K562 (cell line): Measurements from ENCODE around the gene TRAP1. TPM values are rescaled to one million over a fixed set of nuclear protein-coding genes. Genes with fewer than 3 reads are reported as not detected.

Experiments used
- ATAC-seq: fragments of 200-7000 bp; cut with Tn5 transposase; 3 replicates; pipeline ENCODE4 v1.9.1; 2020; ENCODE audit warnings: moderate library complexity
- BruUV-seq: library from RNA; stranded (reverse); fragments of 400-500 nt; replicated peaks from 2 replicates; lab custom pipeline; 2021; lab: Mats Ljungman, UMichigan
- CTCF ChIA-PET: fragments of 300-600 bp; formaldehyde crosslinking; extraction: SDS; loops from one replicate; lab custom pipeline; 2021; ENCODE audit warnings: low intra/inter-chr PET ratio; lab: Yijun Ruan, JAX
- POLR2A ChIA-PET: fragments of 300-600, 350-650 bp; sonication (Branson Sonifier 250); formaldehyde crosslinking; extraction: SDS; loops from one replicate; lab custom pipeline; 2021; ENCODE audit warnings: antibody characterized with exemption, inconsistent platforms; lab: Yijun Ruan, JAX
- DNase-seq, 4 experiments: peaks; one replicate each; pipeline versions ENCODE4 v3.0.0 to v3.0.0-alpha.2; 2011 to 2018; ENCODE audit warnings: low spot score in 3 of 4, mixed read lengths in 3 of 4; ENCODE audit errors: extremely low read depth in 1 of 4
- FAIRE-seq: peaks from 2 replicates; lab custom pipeline; 2011; peaks lifted over from hg19 to GRCh38; lab: Jason Lieb, UNC
- H2AFZ ChIP-seq: 2 replicates; pipeline ENCODE4 v1.6.0; 2011; ENCODE audit warnings: low read depth, low read length, control low read depth, inconsistent platforms
- H3K27ac ChIP-seq: fragments of 200-600 bp; 3 replicates; pipeline ENCODE4 v1.8.0; 2011; ENCODE audit warnings: low read depth, mild to moderate bottlenecking, control low read depth, inconsistent platforms, low read length, moderate library complexity, mixed read lengths; ENCODE audit errors: extremely low read depth
- H3K27me3 ChIP-seq, 2 experiments: fragments of 300-600 bp in 1 of 2; 2 replicates in 1 of 2; 3 replicates in 1 of 2; pipeline versions ENCODE4 v1.6.0 to v1.8.0; 2011; ENCODE audit warnings: inconsistent platforms in 2 of 2, low read length in 2 of 2, mild to moderate bottlenecking in 1 of 2, mixed read lengths in 1 of 2, moderate library complexity in 1 of 2; ENCODE audit not compliant: control insufficient read depth in 2 of 2, insufficient read depth in 2 of 2
- H3K36me3 ChIP-seq: fragments of 300-600 bp; 3 replicates; pipeline ENCODE4 v1.8.0; 2011; ENCODE audit warnings: mild to moderate bottlenecking, low read length, inconsistent platforms; ENCODE audit not compliant: control insufficient read depth, insufficient read depth
- H3K4me1 ChIP-seq, 2 experiments: fragments of 200-600 bp in 1 of 2; replicated peaks in 1 of 2; 2 replicates in 1 of 2; 3 replicates in 1 of 2; pipeline versions ENCODE4 v1.5.1 to v1.8.0; 2011; ENCODE audit warnings: inconsistent platforms in 2 of 2, low read length in 2 of 2, mild to moderate bottlenecking in 1 of 2, mixed read lengths in 1 of 2, moderate library complexity in 1 of 2; ENCODE audit not compliant: control insufficient read depth in 2 of 2, insufficient read depth in 2 of 2
- H3K4me2 ChIP-seq: 2 replicates; pipeline ENCODE4 v1.6.1; 2011; ENCODE audit warnings: low read length, control low read depth, inconsistent platforms, mixed read lengths; ENCODE audit not compliant: insufficient read depth
- H3K4me3 ChIP-seq: fragments of 200-600 bp; sonication (generic), shearing (Covaris generic); 2 replicates; pipeline ENCODE4 v1.5.1; 2016; ENCODE audit warnings: control low read depth, inconsistent platforms
- H3K79me2 ChIP-seq: fragments of 200-600 bp; 3 replicates; pipeline ENCODE4 v1.8.0; 2011; ENCODE audit warnings: low read length, inconsistent platforms; ENCODE audit not compliant: control insufficient read depth, insufficient read depth
- H3K9ac ChIP-seq, 2 experiments: 2 replicates each; pipeline versions ENCODE4 v1.6.0 to v1.6.1; 2011; ENCODE audit warnings: low read depth in 2 of 2, low read length in 2 of 2, control low read depth in 1 of 2, inconsistent platforms in 1 of 2, mild to moderate bottlenecking in 1 of 2, mixed read lengths in 1 of 2; ENCODE audit not compliant: insufficient read depth in 1 of 2
- H3K9me1 ChIP-seq: one replicate; pipeline ENCODE4 v1.6.0; 2011; ENCODE audit warnings: inconsistent platforms, mild to moderate bottlenecking, low read length, moderate library complexity; ENCODE audit not compliant: control insufficient read depth, insufficient read depth
- H3K9me3 ChIP-seq: replicated peaks from 2 replicates; pipeline ENCODE4 v1.5.1; 2011; ENCODE audit warnings: low read depth, low read length, inconsistent platforms; ENCODE audit not compliant: control insufficient read depth, insufficient read depth
- H4K20me1 ChIP-seq: replicated peaks from 2 replicates; pipeline ENCODE4 v1.6.1; 2011; ENCODE audit warnings: low read length, inconsistent platforms, mixed read lengths; ENCODE audit not compliant: control insufficient read depth, insufficient read depth
- MAFF ChIP-seq: IDR thresholded peaks from 2 replicates; pipeline ENCODE4 v1.6.1; 2012; ENCODE audit warnings: low read length, improper control_type of control experiment
- POLR2G ChIP-seq: fragments of 200-400 bp; formaldehyde crosslinking; IDR thresholded peaks from 2 replicates; pipeline ENCODE4 v1.6.1; 2017; ENCODE audit warnings: low read depth, mild to moderate bottlenecking, antibody characterized with exemption, low read length, moderate library complexity
- SIRT6 ChIP-seq: IDR thresholded peaks from one replicate; pipeline ENCODE4 v1.6.1; 2012; ENCODE audit warnings: low read depth, mild to moderate bottlenecking, control low read depth, inconsistent platforms, low read length, moderate library complexity
- XRCC5 ChIP-seq: fragments of 200-400 bp; formaldehyde crosslinking; IDR thresholded peaks from 2 replicates; pipeline ENCODE4 v1.6.1; 2017; ENCODE audit warnings: low read depth, mild to moderate bottlenecking, low read length
- ZNF263 ChIP-seq: sonication (generic); formaldehyde crosslinking; IDR thresholded peaks from 2 replicates; pipeline ENCODE4 v1.8.0; 2022; ENCODE audit warnings: mild to moderate bottlenecking, missing genetic modification reagents, borderline replicate concordance
- WGBS: fragments of 100-300 bp; shearing (Covaris generic); methylation state at CpG from one replicate; pipeline ENCODE4 v1.1.6; 2016; ENCODE audit warnings: low coverage, mixed read lengths; ENCODE audit not compliant: insufficient coverage; ENCODE audit errors: missing lambda C conversion rate; 5-methylcytosine and 5-hydroxymethylcytosine counted together
- in situ Hi-C: fragments of 300-500 bp; cut with MboI; formaldehyde crosslinking; loops from 4 replicates; pipeline ENCODE4 v1.15.0; 2018; ENCODE audit warnings: inconsistent platforms, mixed read lengths
- intact Hi-C: fragments of 100-400 bp; cut with micrococcal nuclease; formaldehyde crosslinking; loops from 2 replicates; pipeline ENCODE4 v1.14.2; 2022
- polyA plus RNA-seq, 8 experiments: library from polyadenylated mRNA; depleted of rRNA in 4 of 8; stranded (reverse) in 5 of 8; unstranded in 3 of 8; fragments of >200 nt; fragmentation: Nextera tagmentation in 2 of 8; fragmentation: Illumina TruSeq in 1 of 8; extraction: Ambion mirVana in 2 of 8; extraction: Trizol in 1 of 8; gene quantifications; 2 replicates each; pipeline versions ENCODE4 v1.2.1 to v1.2.3, GENCODE V29; 2011 to 2014; ENCODE audit warnings: inconsistent platforms in 1 of 8, missing spikeins in 1 of 8
- total RNA-seq, 7 experiments: library from RNA; depleted of rRNA in 6 of 7; stranded (reverse); fragments of >200 nt in 6 of 7; fragmentation: Illumina TruSeq in 2 of 7; extraction: Trizol in 2 of 7; gene quantifications; 2 replicates each; pipeline versions ENCODE4 v1.2.1 to v1.2.3, GENCODE V29; 2011 to 2021; ENCODE audit warnings: low replicate concordance in 1 of 7
- TF ChIP-seq, protein P1 (sequence below): sonication (generic); formaldehyde crosslinking; IDR thresholded peaks from 2 replicates; pipeline ENCODE4 v1.8.1; 2023; ENCODE audit warnings: mild to moderate bottlenecking, missing genetic modification reagents
- TF ChIP-seq, protein P2 (sequence below): sonication (generic); formaldehyde crosslinking; IDR thresholded peaks from 2 replicates; pipeline ENCODE4 v1.8.1; 2023; ENCODE audit warnings: mild to moderate bottlenecking, missing genetic modification reagents

TRAP1 gene
- total and polyA plus RNA-seq, 9 of the 15 experiments (the other 6 are each of a cell fraction or from before 2014, with no cell fraction given) = 19.1 to 436 (median 301) TPM

DNA sequence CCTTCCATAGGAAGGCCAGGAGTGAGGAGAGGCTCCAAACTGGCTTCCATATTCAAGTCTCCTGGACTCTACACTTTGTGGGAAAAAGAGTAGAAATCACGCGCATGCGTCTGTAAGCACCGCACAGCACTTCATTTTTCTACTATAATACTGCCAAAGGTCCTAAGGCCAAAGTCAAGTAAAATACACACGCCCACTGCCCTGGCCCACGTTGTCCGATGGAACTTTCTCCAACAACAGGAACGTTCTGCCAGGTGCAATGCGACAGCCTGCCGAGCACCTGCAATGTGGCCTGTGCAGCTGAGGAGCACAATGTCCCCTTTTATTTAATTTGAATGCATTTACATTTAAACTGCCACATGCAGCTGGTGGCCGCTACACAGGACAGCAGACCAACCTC, 39.3 kb downstream of the TRAP1 start:
- no peak overlapping the region for H2AFZ ChIP-seq
- POLR2A ChIA-PET = interaction anchor here (0.5 to 0.9 kb wide), 3 partner anchors 14 to 595 kb away, joined by 3 read pairs; partner anchors contain the start of gene TFAP4
- TF ChIP-seq MAFF = no peak
- TF ChIP-seq, all 486 proteins: peak for 0
- ATAC-seq = no peak
- in situ Hi-C loops (no loop called here), intact Hi-C loops (no loop called here)
- no peak for FAIRE-seq
- Histone ChIP-seq H3K79me2 (no peaks in the 10 kb centered on the region; the same call in 2 of the 3 replicates), H3K27me3 (no peaks in the 10 kb centered on the region), H3K9ac (no peak overlapping the region), H3K27ac (no peak overlapping the region), H3K36me3 (peaks cover 98% of the 10 kb centered on the region; the same call in 2 of the 3 replicates), H3K9me3 (no peaks in the 10 kb centered on the region), H4K20me1 (0 out of 2 replicates have a peak, but pooled peaks cover 2% of the 10 kb centered on the region), H3K4me3 (no peak overlapping the region), H3K4me1 (peaks cover 0 to 6% of the 10 kb centered on the region in 2 experiments; a peak in 1 of 5 replicates), H3K9me1 (no peaks in the 10 kb centered on the region), H3K4me2 (no peak overlapping the region)
- BruUV-seq = TSS peak; percentile 33
- WGBS = 96% methylated on average over 11 of the region's 11 CpGs
- CTCF ChIA-PET = no interaction called here
- DNase-seq = no peak

DNA sequence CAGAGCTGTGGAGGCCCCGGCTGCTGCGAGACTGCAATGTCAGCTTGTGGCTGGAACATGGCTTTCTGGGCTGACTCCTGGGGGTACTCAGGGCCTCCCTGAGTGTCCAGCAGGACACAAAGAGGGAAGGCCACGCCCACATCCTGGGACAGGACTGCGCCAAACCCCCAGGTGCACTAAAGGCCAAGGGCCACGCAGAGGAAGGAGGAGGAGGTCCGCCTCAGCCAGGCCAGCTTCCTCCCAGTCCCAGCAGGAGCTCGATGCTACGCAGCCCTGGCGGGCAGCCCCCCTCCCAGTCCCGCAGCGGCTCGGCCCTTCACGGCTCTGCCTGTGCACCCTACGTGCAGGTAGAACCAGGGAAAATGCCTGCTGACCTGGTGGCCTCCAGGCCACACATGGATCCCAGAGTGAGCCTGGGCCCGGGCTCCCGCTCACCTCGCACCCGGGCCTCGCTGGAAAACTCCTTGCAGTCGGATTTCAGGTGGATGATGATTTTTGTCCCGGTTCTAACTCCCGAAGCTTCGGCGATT, 41.7 kb downstream of the TRAP1 start:
- H3K4me1 ChIP-seq = peaks cover 0 to 6% of the 10 kb centered on the region in 2 experiments; a peak in 1 of 5 replicates
- peaks cover 98% of the 10 kb centered on the region; the same call in 2 of the 3 replicates for H3K36me3 ChIP-seq
- FAIRE-seq (no peak), ATAC-seq (no peak), DNase-seq (no peak)
- H2AFZ ChIP-seq = no peak overlapping the region
- in situ Hi-C loops = no loop called here
- no peak overlapping the region for H3K4me2 ChIP-seq
- no peaks in the 10 kb centered on the region for H3K9me1 ChIP-seq
- 0 out of 2 replicates have a peak, but pooled peaks cover 2% of the 10 kb centered on the region for H4K20me1 ChIP-seq
- CTCF ChIA-PET = no interaction called here
- POLR2A ChIA-PET = interaction anchor here (0.6 to 1.1 kb wide), 2 partner anchors 9 to 938 kb away, joined by 3 read pairs; no protein-coding TSS in a partner anchor
- no peaks in the 10 kb centered on the region for H3K9me3 ChIP-seq
- peak overlapping the region in 1 of 2 experiments; percentile 58; a peak in 2 of 4 replicates for H3K9ac ChIP-seq
- no peak overlapping the region for H3K4me3 ChIP-seq
- no peaks in the 10 kb centered on the region; the same call in 2 of the 3 replicates for H3K79me2 ChIP-seq
- no peak overlapping the region for H3K27ac ChIP-seq
- no peaks in the 10 kb centered on the region for H3K27me3 ChIP-seq
- intact Hi-C loops = no loop called here
- BruUV-seq = no TSS peak
- TF ChIP-seq, protein P1, sequence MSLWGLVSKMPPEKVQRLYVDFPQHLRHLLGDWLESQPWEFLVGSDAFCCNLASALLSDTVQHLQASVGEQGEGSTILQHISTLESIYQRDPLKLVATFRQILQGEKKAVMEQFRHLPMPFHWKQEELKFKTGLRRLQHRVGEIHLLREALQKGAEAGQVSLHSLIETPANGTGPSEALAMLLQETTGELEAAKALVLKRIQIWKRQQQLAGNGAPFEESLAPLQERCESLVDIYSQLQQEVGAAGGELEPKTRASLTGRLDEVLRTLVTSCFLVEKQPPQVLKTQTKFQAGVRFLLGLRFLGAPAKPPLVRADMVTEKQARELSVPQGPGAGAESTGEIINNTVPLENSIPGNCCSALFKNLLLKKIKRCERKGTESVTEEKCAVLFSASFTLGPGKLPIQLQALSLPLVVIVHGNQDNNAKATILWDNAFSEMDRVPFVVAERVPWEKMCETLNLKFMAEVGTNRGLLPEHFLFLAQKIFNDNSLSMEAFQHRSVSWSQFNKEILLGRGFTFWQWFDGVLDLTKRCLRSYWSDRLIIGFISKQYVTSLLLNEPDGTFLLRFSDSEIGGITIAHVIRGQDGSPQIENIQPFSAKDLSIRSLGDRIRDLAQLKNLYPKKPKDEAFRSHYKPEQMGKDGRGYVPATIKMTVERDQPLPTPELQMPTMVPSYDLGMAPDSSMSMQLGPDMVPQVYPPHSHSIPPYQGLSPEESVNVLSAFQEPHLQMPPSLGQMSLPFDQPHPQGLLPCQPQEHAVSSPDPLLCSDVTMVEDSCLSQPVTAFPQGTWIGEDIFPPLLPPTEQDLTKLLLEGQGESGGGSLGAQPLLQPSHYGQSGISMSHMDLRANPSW (CRISPR knock-in tag) = no peak
- no peak for TF ChIP-seq XRCC5
- TF ChIP-seq POLR2G = peak; percentile 65
- TF ChIP-seq SIRT6 = no peak
- TF ChIP-seq ZNF263 (CRISPR knock-in tag) = no peak
- TF ChIP-seq, protein P2, sequence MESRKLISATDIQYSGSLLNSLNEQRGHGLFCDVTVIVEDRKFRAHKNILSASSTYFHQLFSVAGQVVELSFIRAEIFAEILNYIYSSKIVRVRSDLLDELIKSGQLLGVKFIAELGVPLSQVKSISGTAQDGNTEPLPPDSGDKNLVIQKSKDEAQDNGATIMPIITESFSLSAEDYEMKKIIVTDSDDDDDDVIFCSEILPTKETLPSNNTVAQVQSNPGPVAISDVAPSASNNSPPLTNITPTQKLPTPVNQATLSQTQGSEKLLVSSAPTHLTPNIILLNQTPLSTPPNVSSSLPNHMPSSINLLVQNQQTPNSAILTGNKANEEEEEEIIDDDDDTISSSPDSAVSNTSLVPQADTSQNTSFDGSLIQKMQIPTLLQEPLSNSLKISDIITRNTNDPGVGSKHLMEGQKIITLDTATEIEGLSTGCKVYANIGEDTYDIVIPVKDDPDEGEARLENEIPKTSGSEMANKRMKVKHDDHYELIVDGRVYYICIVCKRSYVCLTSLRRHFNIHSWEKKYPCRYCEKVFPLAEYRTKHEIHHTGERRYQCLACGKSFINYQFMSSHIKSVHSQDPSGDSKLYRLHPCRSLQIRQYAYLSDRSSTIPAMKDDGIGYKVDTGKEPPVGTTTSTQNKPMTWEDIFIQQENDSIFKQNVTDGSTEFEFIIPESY = no peak
- WGBS = 91% methylated on average over 20 of the region's 24 CpGs
